ENCODE results near the gene MRTO4. TPM values are rescaled to one million over a fixed set of nuclear protein-coding genes. Genes with fewer than 3 reads are reported as not detected.

Gene MRTO4
- total RNA-seq, 3 donors from 2014 or later (not counting 1 experiment from before 2014, with no cell fraction given): 9.7 to 15.8 (median 13.5) TPM

- Mint-ChIP-seq H3K36me3 (peaks cover 1% of the 10 kb centered on the region), H3K4me3 (no peak overlapping the region), H3K4me1 (peaks cover 44 to 51% of the 10 kb centered on the region in 2 donors), H3K9me3 (no peaks in the 10 kb centered on the region), H3K27me3 (ENCODE audit: low read depth in 2 of 2) (no peaks in the 10 kb centered on the region), H3K27ac (no peak overlapping the region)
- Histone ChIP-seq H3K27me3 (ENCODE audit: control insufficient read depth, insufficient read depth, low read length) (no peaks in the 10 kb centered on the region), H3K9me3 (ENCODE audit: control insufficient read depth, insufficient read depth, low read length) (no peaks in the 10 kb centered on the region), H3K4me3 (ENCODE audit: low read length) (no peak overlapping the region), H3K4me1 (ENCODE audit: control insufficient read depth, insufficient read depth, low read length) (peaks cover 3% of the 10 kb centered on the region), H3K36me3 (ENCODE audit: control insufficient read depth, insufficient read depth, low read length) (peaks cover 11% of the 10 kb centered on the region), H3K27ac (ENCODE audit: low read length) (no peak overlapping the region)
- ATAC-seq (no peak), DNase-seq (no peak)
- TF ChIP-seq, protein P1, sequence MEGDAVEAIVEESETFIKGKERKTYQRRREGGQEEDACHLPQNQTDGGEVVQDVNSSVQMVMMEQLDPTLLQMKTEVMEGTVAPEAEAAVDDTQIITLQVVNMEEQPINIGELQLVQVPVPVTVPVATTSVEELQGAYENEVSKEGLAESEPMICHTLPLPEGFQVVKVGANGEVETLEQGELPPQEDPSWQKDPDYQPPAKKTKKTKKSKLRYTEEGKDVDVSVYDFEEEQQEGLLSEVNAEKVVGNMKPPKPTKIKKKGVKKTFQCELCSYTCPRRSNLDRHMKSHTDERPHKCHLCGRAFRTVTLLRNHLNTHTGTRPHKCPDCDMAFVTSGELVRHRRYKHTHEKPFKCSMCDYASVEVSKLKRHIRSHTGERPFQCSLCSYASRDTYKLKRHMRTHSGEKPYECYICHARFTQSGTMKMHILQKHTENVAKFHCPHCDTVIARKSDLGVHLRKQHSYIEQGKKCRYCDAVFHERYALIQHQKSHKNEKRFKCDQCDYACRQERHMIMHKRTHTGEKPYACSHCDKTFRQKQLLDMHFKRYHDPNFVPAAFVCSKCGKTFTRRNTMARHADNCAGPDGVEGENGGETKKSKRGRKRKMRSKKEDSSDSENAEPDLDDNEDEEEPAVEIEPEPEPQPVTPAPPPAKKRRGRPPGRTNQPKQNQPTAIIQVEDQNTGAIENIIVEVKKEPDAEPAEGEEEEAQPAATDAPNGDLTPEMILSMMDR (IDR thresholded peaks at IDR 0.05): no peak
- intact Hi-C loops (cut with micrococcal nuclease): no loop called here
- 99% methylated on average over 5 of the region's 6 CpGs for WGBS (ENCODE audit: insufficient coverage)
These were observed 46.9 kb upstream of the MRTO4 start for GRCh38 chr1:19204446-19205266.

- Mint-ChIP-seq H3K36me3 (no peaks in the 10 kb centered on the region), H3K9me3 (no peaks in the 10 kb centered on the region), H3K4me3 (no peak overlapping the region), H3K27me3 (ENCODE audit: low read depth in 2 of 2) (no peaks in the 10 kb centered on the region), H3K27ac (peak overlapping the region in 1 of 2 donors; percentile 12), H3K4me1 (peaks cover 48 to 56% of the 10 kb centered on the region in 2 donors)
- Histone ChIP-seq H3K27ac (ENCODE audit: low read length) (no peak overlapping the region), H3K4me3 (ENCODE audit: low read length) (no peak overlapping the region), H3K4me1 (ENCODE audit: control insufficient read depth, insufficient read depth, low read length) (peaks cover 3% of the 10 kb centered on the region), H3K27me3 (ENCODE audit: control insufficient read depth, insufficient read depth, low read length) (no peaks in the 10 kb centered on the region), H3K9me3 (ENCODE audit: control insufficient read depth, insufficient read depth, low read length) (no peaks in the 10 kb centered on the region), H3K36me3 (ENCODE audit: control insufficient read depth, insufficient read depth, low read length) (peaks cover 7% of the 10 kb centered on the region)
- ATAC-seq (no peak), DNase-seq (no peak)
- TF ChIP-seq, protein P1 (IDR thresholded peaks at IDR 0.05): no peak
- whole genome bisulfite sequencing (ENCODE audit: insufficient coverage): 100% methylated on average over 1 of the region's 1 CpG
- intact Hi-C loops (cut with micrococcal nuclease): no loop called here
These were observed 46.2 kb upstream of the MRTO4 start for GRCh38 chr1:19205403-19205802.

- H3K36me3 Mint-ChIP-seq: no peaks in the 10 kb centered on the region
- 94% methylated on average over 5 of the region's 5 CpGs for WGBS (ENCODE audit: insufficient coverage)
- Histone ChIP-seq H3K4me1 (ENCODE audit: control insufficient read depth, insufficient read depth, low read length) (peaks cover 5% of the 10 kb centered on the region), H3K27me3 (ENCODE audit: control insufficient read depth, insufficient read depth, low read length) (no peaks in the 10 kb centered on the region), H3K9me3 (ENCODE audit: control insufficient read depth, insufficient read depth, low read length) (no peaks in the 10 kb centered on the region), H3K36me3 (ENCODE audit: control insufficient read depth, insufficient read depth, low read length) (peaks cover 7% of the 10 kb centered on the region), H3K4me3 (ENCODE audit: low read length) (no peak overlapping the region), H3K27ac (ENCODE audit: low read length) (no peak overlapping the region)
- no peaks in the 10 kb centered on the region for H3K27me3 Mint-ChIP-seq (ENCODE audit: low read depth in 2 of 2)
- intact Hi-C loops (cut with micrococcal nuclease): no loop called here
- TF ChIP-seq, protein P1 (IDR thresholded peaks at IDR 0.05): no peak
- H3K9me3 Mint-ChIP-seq: no peaks in the 10 kb centered on the region
- peak overlapping the region in 1 of 2 donors; percentile 12 for H3K27ac Mint-ChIP-seq
- DNase-seq (no peak), ATAC-seq (no peak)
- peaks cover 52 to 60% of the 10 kb centered on the region in 2 donors for H3K4me1 Mint-ChIP-seq
- no peak overlapping the region for H3K4me3 Mint-ChIP-seq
These were observed 45.8 kb upstream of the MRTO4 start for GRCh38 chr1:19205845-19206244.

Data from natural killer cell (primary cell).